ENCODE data around the gene PPP2R2D. TPM values are rescaled to one million over a fixed set of nuclear protein-coding genes. Genes with fewer than 3 reads are reported as not detected.
"Not testable (repeated sequence)": the region's sequence is repeated elsewhere in the genome, so short reads cannot be mapped to it uniquely, and the experiment has no call there.

The PPP2R2D gene
- total RNA-seq, 1 experiment from 2014 or later = 40.3 TPM

DNA sequence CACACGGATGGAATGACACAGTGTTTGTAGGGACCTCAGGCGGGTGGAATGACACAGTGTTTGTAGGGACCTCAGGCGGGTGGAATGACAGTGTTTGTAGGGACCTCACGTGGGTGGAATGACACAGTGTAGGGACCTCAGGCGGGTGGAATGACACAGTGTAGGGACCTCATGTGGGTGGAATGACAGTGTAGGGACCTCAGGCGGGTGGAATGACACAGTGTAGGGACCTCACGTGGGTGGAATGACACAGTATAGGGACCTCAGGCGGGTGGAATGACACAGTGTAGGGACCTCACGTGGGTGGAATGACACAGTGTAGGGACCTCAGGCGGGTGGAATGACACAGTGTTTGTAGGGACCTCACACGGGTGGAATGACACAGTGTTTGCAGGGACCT, 16.7 kb downstream of the PPP2R2D start:
- H3K4me2 ChIP-seq (ENCODE audit: low read length); H3K27me3 ChIP-seq (ENCODE audit: low read length); ATAC-seq; CTCF ChIA-PET; BruUV-seq (replicated peaks); H3K9ac ChIP-seq (ENCODE audit: low read length); intact Hi-C loops (cut with micrococcal nuclease); H3K4me1 ChIP-seq (ENCODE audit: insufficient read depth, low read length); H3K9me2 ChIP-seq (replicated peaks; ENCODE audit: low read length); H3K4me3 ChIP-seq (ENCODE audit: low read length); POLR2A ChIA-PET (ENCODE audit: unreplicated experiment); H3K36me3 ChIP-seq (ENCODE audit: low read depth, low read length); H2AFZ ChIP-seq (ENCODE audit: low read length); H3K27ac ChIP-seq (ENCODE audit: low read length); H3K9me3 ChIP-seq (ENCODE audit: low read length); DNase-seq; H3F3A ChIP-seq (ENCODE audit: low read length, unreplicated experiment): not testable (repeated sequence)
- H4K20me1 ChIP-seq (ENCODE audit: low read length) = peaks cover 15% of the 10 kb centered on the region; the same call in 1 of the 2 replicates
- peaks cover 75% of the 10 kb centered on the region for H3K79me2 ChIP-seq (ENCODE audit: low read length)

DNA sequence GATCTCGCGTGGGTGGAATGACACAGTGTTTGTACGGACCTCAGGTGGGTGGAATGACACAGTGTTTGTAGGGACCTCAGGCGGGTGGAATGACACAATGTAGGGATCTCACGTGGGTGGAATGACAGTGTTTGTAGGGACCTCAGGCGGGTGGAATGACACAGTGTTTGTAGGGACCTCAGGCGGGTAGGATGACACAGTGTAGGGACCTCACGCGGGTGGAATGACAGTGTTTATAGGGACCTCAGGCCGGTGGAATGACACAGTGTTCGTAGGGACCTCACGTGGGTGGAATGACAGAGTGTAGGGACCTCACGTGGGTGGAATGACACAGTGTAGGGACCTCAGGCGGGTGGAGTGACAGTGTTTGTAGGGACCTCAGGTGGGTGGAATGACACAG, 18.7 kb downstream of the PPP2R2D start:
- H3K79me2 ChIP-seq (ENCODE audit: low read length) = peaks cover 75% of the 10 kb centered on the region
- H3K27me3 ChIP-seq (ENCODE audit: low read length); H3K27ac ChIP-seq (ENCODE audit: low read length); POLR2A ChIA-PET (ENCODE audit: unreplicated experiment); CTCF ChIA-PET; DNase-seq; H3K9me2 ChIP-seq (replicated peaks; ENCODE audit: low read length); ATAC-seq; H3F3A ChIP-seq (ENCODE audit: low read length, unreplicated experiment); H3K9ac ChIP-seq (ENCODE audit: low read length); BruUV-seq (replicated peaks); H3K9me3 ChIP-seq (ENCODE audit: low read length); H3K36me3 ChIP-seq (ENCODE audit: low read depth, low read length); H3K4me3 ChIP-seq (ENCODE audit: low read length); H4K20me1 ChIP-seq (ENCODE audit: low read length); intact Hi-C loops (cut with micrococcal nuclease); H3K4me1 ChIP-seq (ENCODE audit: insufficient read depth, low read length); H3K4me2 ChIP-seq (ENCODE audit: low read length); H2AFZ ChIP-seq (ENCODE audit: low read length): not testable (repeated sequence)

DNA sequence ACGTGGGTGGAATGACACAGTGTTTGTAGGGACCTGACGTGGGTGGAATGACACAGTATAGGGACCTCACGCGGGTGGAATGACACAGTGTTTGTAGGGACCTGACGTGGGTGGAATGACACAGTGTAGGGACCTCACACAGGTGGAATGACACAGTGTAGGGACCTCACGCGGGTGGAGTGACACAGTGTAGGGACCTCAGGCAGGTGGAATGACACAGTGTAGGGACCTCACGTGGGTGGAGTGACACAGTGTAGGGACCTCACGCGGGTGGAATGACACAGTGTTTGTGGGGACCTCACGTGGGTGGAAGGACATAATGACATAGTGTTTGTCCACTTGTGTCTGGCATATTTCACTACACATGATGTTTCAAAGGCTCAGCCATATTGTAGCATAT, 19.3 kb downstream of the PPP2R2D start:
- no peaks in the 10 kb centered on the region for H3K4me1 ChIP-seq (ENCODE audit: insufficient read depth, low read length)
- H3K36me3 ChIP-seq (ENCODE audit: low read depth, low read length) = peaks cover under 1% of the 10 kb centered on the region; the same call in 1 of the 2 replicates
- ATAC-seq (no peak), DNase-seq (no peak)
- H3K27ac ChIP-seq (ENCODE audit: low read length) = no peak overlapping the region
- no peaks in the 10 kb centered on the region for H4K20me1 ChIP-seq (ENCODE audit: low read length)
- POLR2A ChIA-PET (ENCODE audit: unreplicated experiment) = no interaction called here
- H3K79me2 ChIP-seq (ENCODE audit: low read length) = peaks cover 75% of the 10 kb centered on the region
- no peak overlapping the region for H3K4me3 ChIP-seq (ENCODE audit: low read length)
- CTCF ChIA-PET = no interaction called here
- TF ChIP-seq EZH2phosphoT487 (IDR thresholded peaks at IDR 0.05; ENCODE audit: borderline replicate concordance, low read length) (no peak), EZH2 (IDR thresholded peaks at IDR 0.05; ENCODE audit: low read length, unreplicated experiment) (no peak)
- TF ChIP-seq, protein P1, sequence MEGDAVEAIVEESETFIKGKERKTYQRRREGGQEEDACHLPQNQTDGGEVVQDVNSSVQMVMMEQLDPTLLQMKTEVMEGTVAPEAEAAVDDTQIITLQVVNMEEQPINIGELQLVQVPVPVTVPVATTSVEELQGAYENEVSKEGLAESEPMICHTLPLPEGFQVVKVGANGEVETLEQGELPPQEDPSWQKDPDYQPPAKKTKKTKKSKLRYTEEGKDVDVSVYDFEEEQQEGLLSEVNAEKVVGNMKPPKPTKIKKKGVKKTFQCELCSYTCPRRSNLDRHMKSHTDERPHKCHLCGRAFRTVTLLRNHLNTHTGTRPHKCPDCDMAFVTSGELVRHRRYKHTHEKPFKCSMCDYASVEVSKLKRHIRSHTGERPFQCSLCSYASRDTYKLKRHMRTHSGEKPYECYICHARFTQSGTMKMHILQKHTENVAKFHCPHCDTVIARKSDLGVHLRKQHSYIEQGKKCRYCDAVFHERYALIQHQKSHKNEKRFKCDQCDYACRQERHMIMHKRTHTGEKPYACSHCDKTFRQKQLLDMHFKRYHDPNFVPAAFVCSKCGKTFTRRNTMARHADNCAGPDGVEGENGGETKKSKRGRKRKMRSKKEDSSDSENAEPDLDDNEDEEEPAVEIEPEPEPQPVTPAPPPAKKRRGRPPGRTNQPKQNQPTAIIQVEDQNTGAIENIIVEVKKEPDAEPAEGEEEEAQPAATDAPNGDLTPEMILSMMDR (conservative IDR thresholded peaks at IDR 0.05; ENCODE audit: low read depth, low read length) = no peak
- no peaks in the 10 kb centered on the region for H3K9me2 ChIP-seq (replicated peaks; ENCODE audit: low read length)
- no peak overlapping the region for H3K4me2 ChIP-seq (ENCODE audit: low read length)
- H3K9me3 ChIP-seq (ENCODE audit: low read length) = no peaks in the 10 kb centered on the region
- intact Hi-C loops (cut with micrococcal nuclease) = no loop called here
- H3K27me3 ChIP-seq (ENCODE audit: low read length) = no peaks in the 10 kb centered on the region
- no TSS peak for BruUV-seq (replicated peaks)
- H3K9ac ChIP-seq (ENCODE audit: low read length) = no peak overlapping the region
- no peaks in the 10 kb centered on the region for H3F3A ChIP-seq (ENCODE audit: low read length, unreplicated experiment)
- no peak overlapping the region for H2AFZ ChIP-seq (ENCODE audit: low read length)

DNA sequence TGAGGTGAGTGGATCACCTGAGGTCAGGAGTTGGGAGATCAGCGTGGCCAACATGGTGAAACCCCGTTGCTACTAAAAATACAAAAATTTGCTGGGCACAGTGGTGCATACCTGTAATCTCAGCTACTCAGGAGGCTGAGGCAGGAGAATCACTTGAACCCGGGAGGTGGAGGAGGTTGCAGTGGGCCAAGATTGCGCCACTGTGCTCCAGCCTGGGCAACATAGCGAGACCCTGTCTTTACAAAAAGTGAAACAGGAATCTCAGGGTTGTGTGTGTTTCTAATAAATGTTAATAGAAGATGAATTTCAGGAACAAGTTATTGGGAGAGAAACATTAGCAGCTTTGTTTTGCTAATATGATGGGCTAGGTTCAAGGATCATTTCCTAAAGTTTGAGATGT, 19.9 kb downstream of the PPP2R2D start:
- no peak for DNase-seq
- POLR2A ChIA-PET (ENCODE audit: unreplicated experiment) = no interaction called here
- Histone ChIP-seq H4K20me1 (ENCODE audit: low read length) (no peaks in the 10 kb centered on the region), H3K4me3 (ENCODE audit: low read length) (no peak overlapping the region), H3K36me3 (ENCODE audit: low read depth, low read length) (peaks cover 3% of the 10 kb centered on the region; the same call in 1 of the 2 replicates), H3K4me2 (ENCODE audit: low read length) (no peak overlapping the region), H3K27me3 (ENCODE audit: low read length) (no peaks in the 10 kb centered on the region), H3K9me2 (replicated peaks; ENCODE audit: low read length) (no peaks in the 10 kb centered on the region), H3K4me1 (ENCODE audit: insufficient read depth, low read length) (no peaks in the 10 kb centered on the region), H3F3A (ENCODE audit: low read length, unreplicated experiment) (no peaks in the 10 kb centered on the region), H3K9ac (ENCODE audit: low read length) (no peak overlapping the region), H3K9me3 (ENCODE audit: low read length) (no peaks in the 10 kb centered on the region), H3K27ac (ENCODE audit: low read length) (no peak overlapping the region), H2AFZ (ENCODE audit: low read length) (no peak overlapping the region), H3K79me2 (ENCODE audit: low read length) (peaks cover 75% of the 10 kb centered on the region)
- no peak for TF ChIP-seq EZH2phosphoT487 (IDR thresholded peaks at IDR 0.05; ENCODE audit: borderline replicate concordance, low read length)
- no peak for TF ChIP-seq EZH2 (IDR thresholded peaks at IDR 0.05; ENCODE audit: low read length, unreplicated experiment)
- TF ChIP-seq, protein P1 (conservative IDR thresholded peaks at IDR 0.05; ENCODE audit: low read depth, low read length) = no peak
- ATAC-seq = no peak
- intact Hi-C loops (cut with micrococcal nuclease) = no loop called here
- CTCF ChIA-PET = no interaction called here
- BruUV-seq (replicated peaks) = no TSS peak

Data from PC-3 (cell line).